ENCODE results near the gene SAFB.
A peak's percentile ranks its signal among the peaks of the same experiment; 100 is the strongest.

SAFB gene

GRCh38 chr19:5703819-5704818, 81.2 kb downstream of the SAFB start:
- no peak for TF ChIP-seq CTCF (IDR thresholded peaks at IDR 0.05; ENCODE audit: extremely low read depth, missing control alignments)
- no peak for DNase-seq (ENCODE audit: low spot score)

- peak; percentile 17 for DNase-seq (ENCODE audit: low spot score)
- no peak for TF ChIP-seq CTCF (IDR thresholded peaks at IDR 0.05; ENCODE audit: extremely low read depth, missing control alignments)
These were observed 82.7 kb downstream of the SAFB start for GRCh38 chr19:5705552-5705951.

- DNase-seq (ENCODE audit: low spot score), result peak; percentile 13
- no peak for TF ChIP-seq CTCF (IDR thresholded peaks at IDR 0.05; ENCODE audit: extremely low read depth, missing control alignments)
These were observed 84.1 kb downstream of the SAFB start for GRCh38 chr19:5706876-5707573.

- TF ChIP-seq CTCF (IDR thresholded peaks at IDR 0.05; ENCODE audit: extremely low read depth, missing control alignments), result no peak
- peak; percentile 22 for DNase-seq (ENCODE audit: low spot score)
These were observed 85.0 kb downstream of the SAFB start for GRCh38 chr19:5707576-5708575.

- TF ChIP-seq CTCF (IDR thresholded peaks at IDR 0.05; ENCODE audit: extremely low read depth, missing control alignments), result no peak
- no peak for DNase-seq (ENCODE audit: low spot score)
These were observed 88.1 kb downstream of the SAFB start for GRCh38 chr19:5711025-5711424.

GRCh38 chr19:5711713-5712161, 88.9 kb downstream of the SAFB start:
- DNase-seq (ENCODE audit: low spot score), result no peak
- TF ChIP-seq CTCF (IDR thresholded peaks at IDR 0.05; ENCODE audit: extremely low read depth, missing control alignments), result no peak
